Endothelial cell of umbilical vein (primary cell): ENCODE data around the gene LPP. TPM values are rescaled to one million over a fixed set of nuclear protein-coding genes. Genes with fewer than 3 reads are reported as not detected.

ENCODE experiments used
- BruUV-seq: library from RNA; stranded (reverse); fragments of 400-500 nt; replicated peaks from 2 replicates; lab custom pipeline; 2021; lab: Mats Ljungman, UMichigan
- CTCF ChIA-PET: fragments of 300-600, 350-600 bp; sonication (Branson Sonifier 250); formaldehyde crosslinking; loops from one replicate; lab custom pipeline; 2021; ENCODE audit warnings: antibody characterized with exemption, inconsistent platforms; lab: Charles Lee
- POLR2A ChIA-PET: fragments of 300-600, 350-600 bp; sonication (Branson Sonifier 250); formaldehyde crosslinking; loops from one replicate; lab custom pipeline; 2021; ENCODE audit warnings: antibody characterized with exemption, inconsistent platforms; lab: Charles Lee
- DNase-seq: peaks from one replicate; pipeline ENCODE4 v3.0.0-alpha.2; 2011; ENCODE audit warnings: low read depth, low spot score
- FAIRE-seq: peaks from 2 replicates; lab custom pipeline; 2011; peaks lifted over from hg19 to GRCh38; lab: Jason Lieb, UNC
- H2AFZ ChIP-seq: 2 replicates; pipeline ENCODE4 v1.6.0; 2012; ENCODE audit warnings: low read depth, low read length, control low read depth, inconsistent platforms
- H3K27ac ChIP-seq: 2 replicates; pipeline ENCODE4 v1.5.1; 2011; ENCODE audit warnings: low read depth, mild to moderate bottlenecking, control low read depth, low read length, moderate library complexity; ENCODE audit not compliant: insufficient read depth
- H3K27me3 ChIP-seq, 2 experiments: 2 replicates each; pipeline versions ENCODE4 v1.6.0 to v1.6.1; 2011; ENCODE audit warnings: low read length in 2 of 2, mixed read lengths in 1 of 2; ENCODE audit not compliant: control insufficient read depth in 2 of 2, insufficient read depth in 2 of 2
- H3K36me3 ChIP-seq, 2 experiments: 2 replicates in 1 of 2; 3 replicates in 1 of 2; pipeline ENCODE4 v1.5.1; 2011; ENCODE audit warnings: low read length in 2 of 2, mild to moderate bottlenecking in 1 of 2, moderate library complexity in 1 of 2; ENCODE audit not compliant: control insufficient read depth in 2 of 2, insufficient read depth in 2 of 2; ENCODE audit errors: extremely low read depth in 1 of 2
- H3K4me1 ChIP-seq: 3 replicates; pipeline ENCODE4 v1.5.1; 2011; ENCODE audit warnings: mild to moderate bottlenecking, low read length; ENCODE audit not compliant: control insufficient read depth, insufficient read depth; ENCODE audit errors: extremely low read depth
- H3K4me2 ChIP-seq: 2 replicates; pipeline ENCODE4 v1.6.1; 2011; ENCODE audit warnings: low read length, control low read depth, mixed read lengths; ENCODE audit not compliant: insufficient read depth
- H3K4me3 ChIP-seq, 3 experiments: fragments of 200-600 bp in 1 of 3; sonication (generic), shearing (Covaris generic) in 1 of 3; replicated peaks in 1 of 3; 2 replicates each; pipeline ENCODE4 v1.5.1; 2011 to 2016; ENCODE audit warnings: control low read depth in 3 of 3, low read length in 3 of 3, mild to moderate bottlenecking in 2 of 3, inconsistent platforms in 1 of 3, low read depth in 1 of 3, moderate library complexity in 1 of 3; ENCODE audit not compliant: insufficient read depth in 1 of 3
- H3K79me2 ChIP-seq: 2 replicates; pipeline ENCODE4 v1.6.0; 2012; ENCODE audit warnings: low read length, inconsistent platforms; ENCODE audit not compliant: control insufficient read depth, insufficient read depth
- H3K9ac ChIP-seq: replicated peaks from 2 replicates; pipeline ENCODE3; 2011; ENCODE audit warnings: low read length, control low read depth; ENCODE audit not compliant: insufficient read depth; ENCODE audit errors: extremely low read depth
- H3K9me1 ChIP-seq: replicated peaks from 3 replicates; pipeline ENCODE4 v1.6.0; 2011; ENCODE audit warnings: mild to moderate bottlenecking, low read length; ENCODE audit not compliant: control insufficient read depth, insufficient read depth; ENCODE audit errors: extremely low read depth
- H3K9me3 ChIP-seq: replicated peaks from 2 replicates; pipeline ENCODE4 v1.5.1; 2012; ENCODE audit warnings: low read length, inconsistent platforms; ENCODE audit not compliant: control insufficient read depth, insufficient read depth
- H4K20me1 ChIP-seq: replicated peaks from 2 replicates; pipeline ENCODE3; 2011; ENCODE audit warnings: mild to moderate bottlenecking, low read length; ENCODE audit not compliant: control insufficient read depth, insufficient read depth; ENCODE audit errors: extremely low read depth
- EZH2 ChIP-seq: IDR thresholded peaks from 2 replicates; pipeline ENCODE4 v1.6.1; 2012; ENCODE audit warnings: borderline replicate concordance, low read depth, mild to moderate bottlenecking, moderate library complexity, low read length, inconsistent platforms; ENCODE audit not compliant: severe bottlenecking
- FOS ChIP-seq: IDR thresholded peaks from 2 replicates; pipeline ENCODE4 v1.6.1; 2011; ENCODE audit warnings: mild to moderate bottlenecking, low read length, moderate library complexity, borderline replicate concordance; ENCODE audit not compliant: insufficient read depth
- GATA2 ChIP-seq: IDR thresholded peaks from 2 replicates; pipeline ENCODE4 v1.7.0; 2011; ENCODE audit warnings: low read depth, mild to moderate bottlenecking, moderate library complexity, mixed read lengths, low read length; ENCODE audit not compliant: insufficient read length, insufficient read depth
- JUN ChIP-seq: IDR thresholded peaks from 2 replicates; pipeline ENCODE4 v1.6.1; 2011; ENCODE audit warnings: borderline replicate concordance, low read depth; ENCODE audit not compliant: insufficient read length, insufficient read depth
- MYC ChIP-seq: IDR thresholded peaks from one replicate; pipeline ENCODE4 v1.6.1; 2011; ENCODE audit warnings: mild to moderate bottlenecking, low read depth, low read length
- POLR2A ChIP-seq: IDR thresholded peaks from 2 replicates; pipeline ENCODE4 v1.6.1; 2012; ENCODE audit warnings: low read depth, mild to moderate bottlenecking, control low read depth, low read length
- dilution Hi-C: fragments of 300-500 bp; cut with MboI; formaldehyde crosslinking; loops from one replicate; pipeline ENCODE4 v1.15.0; 2019; ENCODE audit warnings: low sequenced_read_pairs; ENCODE audit not compliant: extremely low pct_ligation_motif_present
- intact Hi-C: fragments of 100-400 bp; cut with micrococcal nuclease; formaldehyde crosslinking; loops from one replicate; pipeline ENCODE4 v1.10.0; 2022
- polyA plus RNA-seq, 4 experiments: library from polyadenylated mRNA; depleted of rRNA in 3 of 4; stranded (reverse) in 3 of 4; unstranded in 1 of 4; fragments of >200 nt; gene quantifications; 2 replicates each; pipeline versions ENCODE4 v1.2.1 to v1.2.3, GENCODE V29; 2011 to 2012; ENCODE audit warnings: missing spikeins in 1 of 4
- total RNA-seq: library from RNA; stranded (reverse); gene quantifications from 2 replicates; pipeline ENCODE4 v1.2.3, GENCODE V29; 2021
- TF ChIP-seq, protein P1 (sequence below), 2 donors: IDR thresholded peaks; 1 replicate in 1 of 2; 2 replicates in 1 of 2; pipeline ENCODE4 v1.5.1; 2011; ENCODE audit warnings: low read length in 2 of 2, mild to moderate bottlenecking in 2 of 2, moderate library complexity in 2 of 2, control low read depth in 1 of 2, inconsistent platforms in 1 of 2, low read depth in 1 of 2; ENCODE audit not compliant: insufficient read depth in 1 of 2; ENCODE audit errors: extremely low read depth in 1 of 2
- TF ChIP-seq, protein P2 (sequence below): IDR thresholded peaks from 2 replicates; pipeline ENCODE4 v1.6.1; 2011; ENCODE audit not compliant: insufficient read depth, insufficient read length

The LPP gene
- total and polyA plus RNA-seq, 2 donors (not counting 3 experiments of a cell fraction or from before 2014, with no cell fraction given): 16.9 to 153 TPM

DNA sequence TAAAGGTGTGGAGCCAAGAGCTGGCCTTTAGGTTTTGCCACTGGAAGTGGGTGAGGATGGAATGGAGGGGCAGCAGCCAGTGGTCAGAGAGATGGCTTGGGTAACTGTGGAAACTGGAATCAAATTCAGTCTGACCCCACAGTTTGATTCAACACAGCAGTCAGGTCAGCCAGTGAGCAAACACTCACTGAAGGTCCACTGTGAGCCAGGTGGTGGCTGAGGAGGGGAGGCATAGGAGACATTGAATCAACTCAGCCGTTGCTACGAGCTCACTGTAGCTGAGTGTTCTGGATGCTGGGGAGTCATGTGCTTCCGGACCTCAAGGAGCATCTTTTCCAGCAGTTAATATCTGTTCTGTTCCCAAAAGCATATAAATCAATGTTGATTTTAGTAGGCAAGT is 37.5 kb downstream of the LPP start:
- POLR2A ChIA-PET: interaction anchor here (1.0 kb wide), 1 partner anchor 58 kb away, joined by 4 read pairs; no protein-coding TSS in a partner anchor
- TF ChIP-seq, protein P1, sequence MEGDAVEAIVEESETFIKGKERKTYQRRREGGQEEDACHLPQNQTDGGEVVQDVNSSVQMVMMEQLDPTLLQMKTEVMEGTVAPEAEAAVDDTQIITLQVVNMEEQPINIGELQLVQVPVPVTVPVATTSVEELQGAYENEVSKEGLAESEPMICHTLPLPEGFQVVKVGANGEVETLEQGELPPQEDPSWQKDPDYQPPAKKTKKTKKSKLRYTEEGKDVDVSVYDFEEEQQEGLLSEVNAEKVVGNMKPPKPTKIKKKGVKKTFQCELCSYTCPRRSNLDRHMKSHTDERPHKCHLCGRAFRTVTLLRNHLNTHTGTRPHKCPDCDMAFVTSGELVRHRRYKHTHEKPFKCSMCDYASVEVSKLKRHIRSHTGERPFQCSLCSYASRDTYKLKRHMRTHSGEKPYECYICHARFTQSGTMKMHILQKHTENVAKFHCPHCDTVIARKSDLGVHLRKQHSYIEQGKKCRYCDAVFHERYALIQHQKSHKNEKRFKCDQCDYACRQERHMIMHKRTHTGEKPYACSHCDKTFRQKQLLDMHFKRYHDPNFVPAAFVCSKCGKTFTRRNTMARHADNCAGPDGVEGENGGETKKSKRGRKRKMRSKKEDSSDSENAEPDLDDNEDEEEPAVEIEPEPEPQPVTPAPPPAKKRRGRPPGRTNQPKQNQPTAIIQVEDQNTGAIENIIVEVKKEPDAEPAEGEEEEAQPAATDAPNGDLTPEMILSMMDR (IDR thresholded peaks at IDR 0.05; ENCODE audit: extremely low read depth in 1 of 2, insufficient read depth in 1 of 2, low read depth in 1 of 2, low read length in 2 of 2): no peak
- no peak for TF ChIP-seq POLR2A
- TF ChIP-seq, protein P2, sequence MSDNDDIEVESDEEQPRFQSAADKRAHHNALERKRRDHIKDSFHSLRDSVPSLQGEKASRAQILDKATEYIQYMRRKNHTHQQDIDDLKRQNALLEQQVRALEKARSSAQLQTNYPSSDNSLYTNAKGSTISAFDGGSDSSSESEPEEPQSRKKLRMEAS: no peak
- TF ChIP-seq FOS: no peak
- no peak for TF ChIP-seq EZH2
- no peak for TF ChIP-seq JUN
- TF ChIP-seq GATA2: no peak
- no peak for TF ChIP-seq MYC

More for the DNA sequence above, 37.5 kb downstream of the LPP start:
- Histone ChIP-seq H4K20me1 (peaks cover 8% of the 10 kb centered on the region), H3K9me3 (no peaks in the 10 kb centered on the region), H3K27ac (no peak overlapping the region), H3K79me2 (peaks cover 68% of the 10 kb centered on the region), H3K9ac (no peak overlapping the region), H3K4me1 (peaks cover 21% of the 10 kb centered on the region), H2AFZ (no peak overlapping the region), H3K9me1 (no peaks in the 10 kb centered on the region), H3K36me3 (peaks cover 0 to 2% of the 10 kb centered on the region in 2 experiments), H3K27me3 (no peaks in the 10 kb centered on the region), H3K4me2 (no peak overlapping the region), H3K4me3 (no peak overlapping the region)
- dilution Hi-C loops (no loop called here), intact Hi-C loops (no loop called here)
- FAIRE-seq: no peak
- CTCF ChIA-PET: interaction anchor here (1.2 to 1.6 kb wide), 2 partner anchors 15 to 16 kb away, joined by 3 read pairs; no protein-coding TSS in a partner anchor
- no peak for DNase-seq
- no TSS peak for BruUV-seq
